ENCODE data around the gene MARCHF10.

Gene MARCHF10

DNA sequence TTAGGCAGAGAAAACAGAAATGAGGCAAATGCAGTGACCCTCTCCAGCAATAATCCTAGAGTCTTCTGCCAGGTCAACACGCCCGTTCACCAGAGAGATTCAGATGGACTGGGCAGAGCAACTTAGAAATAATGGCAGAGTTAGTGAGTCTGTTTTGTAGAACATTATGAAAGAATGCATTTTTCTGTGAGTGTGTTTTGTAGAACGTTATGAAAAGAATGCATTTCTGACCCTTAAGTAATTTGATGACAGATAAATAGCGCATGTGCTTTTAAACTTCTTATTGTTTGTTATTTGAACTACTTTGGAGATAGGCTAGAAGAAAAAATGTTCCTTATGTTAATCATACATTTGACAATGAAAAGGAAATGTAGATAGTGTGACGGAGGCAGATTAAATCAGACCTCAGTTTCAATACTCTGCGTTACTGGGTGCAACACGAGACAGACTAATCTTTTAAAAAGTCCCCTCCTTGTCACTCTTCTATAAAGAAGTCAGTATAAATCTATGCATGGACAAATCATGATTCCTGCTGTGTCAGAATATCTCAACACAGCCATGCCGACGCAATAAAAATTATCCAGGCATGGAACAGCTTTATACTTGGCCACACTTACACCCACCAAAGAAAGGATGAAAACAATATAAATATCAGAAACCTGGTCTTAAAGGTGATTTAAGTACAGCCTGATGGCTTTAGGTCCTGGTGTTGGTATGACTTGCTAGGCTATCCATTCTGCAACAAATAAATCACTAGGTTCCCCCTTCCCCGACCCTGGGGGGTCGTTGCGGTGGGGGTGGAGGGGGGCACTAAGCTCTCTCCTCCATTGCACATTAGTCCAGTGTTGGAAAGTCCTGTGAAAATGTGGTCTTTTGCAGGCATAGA, 47.8 kb downstream of the MARCHF10 start:
- H3K4me3 Mint-ChIP-seq = no peak overlapping the region
- H3K27ac Mint-ChIP-seq = no peak overlapping the region
- H3K36me3 Mint-ChIP-seq (ENCODE audit: low read depth) = no peaks in the 10 kb centered on the region
- H3K9me3 Mint-ChIP-seq = no peaks in the 10 kb centered on the region
- no peaks in the 10 kb centered on the region for H3K4me1 Mint-ChIP-seq (ENCODE audit: low read depth)
- peaks cover 13% of the 10 kb centered on the region for H3K27me3 Mint-ChIP-seq (ENCODE audit: low read depth)

DNA sequence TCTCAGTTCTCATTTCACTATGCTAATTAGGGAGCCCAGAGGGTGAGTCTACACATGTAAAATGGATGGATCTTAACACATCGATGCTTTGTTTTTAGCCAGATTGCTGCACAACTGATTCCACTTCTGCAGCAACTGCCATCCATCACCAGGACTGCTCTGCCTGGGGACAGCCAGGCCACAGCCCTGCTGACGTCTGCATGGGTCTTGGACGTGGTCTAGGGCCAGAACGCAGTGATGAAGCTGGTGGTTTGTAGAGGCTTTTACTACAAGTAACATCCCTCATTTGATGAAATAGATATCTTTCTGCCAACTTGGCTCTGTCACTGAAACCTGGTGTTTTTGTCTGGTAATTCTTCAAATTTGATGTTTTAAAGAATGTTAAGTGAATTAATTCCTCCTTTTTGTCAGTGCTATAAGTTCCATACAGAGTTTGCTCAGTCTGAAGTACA, 50.6 kb downstream of the MARCHF10 start:
- Mint-ChIP-seq H3K27me3 (ENCODE audit: low read depth) (peaks cover 13% of the 10 kb centered on the region), H3K36me3 (ENCODE audit: low read depth) (no peaks in the 10 kb centered on the region), H3K4me3 (no peak overlapping the region), H3K9me3 (no peaks in the 10 kb centered on the region), H3K4me1 (ENCODE audit: low read depth) (no peaks in the 10 kb centered on the region), H3K27ac (no peak overlapping the region)

DNA sequence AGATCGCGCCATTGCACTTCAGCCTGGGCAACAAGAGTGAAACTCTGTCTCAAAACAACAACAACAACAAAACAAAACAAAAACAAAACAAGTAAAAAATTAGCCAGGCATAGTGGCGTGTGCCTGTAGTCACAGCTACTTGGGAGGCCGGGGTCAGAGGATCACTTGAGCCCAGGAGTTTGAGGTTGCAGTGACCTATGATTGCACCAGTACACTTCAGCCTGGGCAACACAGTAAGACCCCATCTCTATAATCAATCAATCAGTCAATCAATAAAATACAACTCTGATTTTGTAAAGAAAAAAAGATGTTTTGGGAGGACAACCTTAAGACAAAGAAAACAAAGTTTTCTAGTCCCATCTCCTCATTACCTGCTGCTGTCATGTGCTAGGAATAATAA, 51.9 kb downstream of the MARCHF10 start:
- Mint-ChIP-seq H3K27me3 (ENCODE audit: low read depth) (peaks cover 13% of the 10 kb centered on the region), H3K9me3 (no peaks in the 10 kb centered on the region), H3K4me1 (ENCODE audit: low read depth) (no peaks in the 10 kb centered on the region), H3K27ac (no peak overlapping the region), H3K4me3 (no peak overlapping the region), H3K36me3 (ENCODE audit: low read depth) (no peaks in the 10 kb centered on the region)

DNA sequence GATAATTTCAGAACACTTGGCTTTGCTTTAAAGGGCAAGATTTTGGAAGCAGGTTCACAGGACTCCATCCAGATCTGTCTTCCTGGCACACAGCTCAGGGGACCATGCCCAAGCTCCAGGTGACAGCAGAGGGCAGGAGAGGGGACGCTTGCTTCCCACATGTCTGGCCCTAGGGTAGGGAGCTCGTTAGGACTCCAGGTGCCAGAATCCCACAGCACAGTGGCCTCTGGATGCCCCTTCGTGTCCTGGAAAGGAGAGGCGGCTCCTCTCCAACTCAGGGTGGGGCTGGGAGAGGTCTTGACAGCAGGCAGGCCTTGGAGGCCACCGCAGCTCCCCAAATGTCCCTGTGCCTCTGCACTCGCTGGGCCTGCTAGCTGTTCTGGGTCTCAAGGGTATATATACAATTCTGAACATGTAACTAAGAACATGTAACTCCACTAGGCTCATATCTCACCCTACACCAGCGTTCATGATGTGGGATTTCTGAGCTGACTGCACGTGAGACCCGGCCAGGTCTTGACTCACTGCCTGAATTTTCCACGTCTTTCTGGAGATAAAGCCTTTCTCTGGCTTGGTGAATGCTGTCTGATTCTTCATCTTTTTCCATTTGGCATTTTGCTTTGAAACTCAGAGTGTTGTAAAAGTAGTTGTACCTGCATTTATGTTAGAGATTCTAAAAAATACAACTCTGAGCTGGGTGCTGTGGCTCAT, 52.8 kb downstream of the MARCHF10 start:
- Mint-ChIP-seq H3K27me3 (ENCODE audit: low read depth) (peaks cover 8% of the 10 kb centered on the region), H3K9me3 (no peaks in the 10 kb centered on the region), H3K27ac (no peak overlapping the region), H3K4me3 (no peak overlapping the region), H3K4me1 (ENCODE audit: low read depth) (no peaks in the 10 kb centered on the region), H3K36me3 (ENCODE audit: low read depth) (no peaks in the 10 kb centered on the region)

DNA sequence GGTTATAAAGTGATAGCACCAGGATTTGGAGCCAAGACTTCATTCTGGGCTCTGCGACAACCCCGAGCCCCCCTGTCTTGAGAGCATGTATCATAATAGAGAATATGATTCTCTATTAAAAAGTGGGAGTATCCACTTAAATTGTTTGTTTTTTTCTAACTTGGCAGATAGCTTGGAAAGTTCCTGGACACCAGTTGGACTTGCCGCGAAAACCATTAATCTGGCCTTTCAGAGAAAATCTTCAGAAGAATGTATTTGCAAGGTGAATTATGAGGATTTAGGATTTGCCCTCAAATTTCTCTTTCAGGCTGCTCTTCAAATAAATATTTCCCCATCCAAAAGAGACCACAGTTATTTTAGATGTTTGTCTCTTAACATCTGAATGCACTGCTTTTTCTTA, 53.5 kb downstream of the MARCHF10 start:
- no peaks in the 10 kb centered on the region for H3K4me1 Mint-ChIP-seq (ENCODE audit: low read depth)
- no peaks in the 10 kb centered on the region for H3K36me3 Mint-ChIP-seq (ENCODE audit: low read depth)
- no peak overlapping the region for H3K4me3 Mint-ChIP-seq
- no peak overlapping the region for H3K27ac Mint-ChIP-seq
- peaks cover 8% of the 10 kb centered on the region for H3K27me3 Mint-ChIP-seq (ENCODE audit: low read depth)
- H3K9me3 Mint-ChIP-seq = no peaks in the 10 kb centered on the region

DNA sequence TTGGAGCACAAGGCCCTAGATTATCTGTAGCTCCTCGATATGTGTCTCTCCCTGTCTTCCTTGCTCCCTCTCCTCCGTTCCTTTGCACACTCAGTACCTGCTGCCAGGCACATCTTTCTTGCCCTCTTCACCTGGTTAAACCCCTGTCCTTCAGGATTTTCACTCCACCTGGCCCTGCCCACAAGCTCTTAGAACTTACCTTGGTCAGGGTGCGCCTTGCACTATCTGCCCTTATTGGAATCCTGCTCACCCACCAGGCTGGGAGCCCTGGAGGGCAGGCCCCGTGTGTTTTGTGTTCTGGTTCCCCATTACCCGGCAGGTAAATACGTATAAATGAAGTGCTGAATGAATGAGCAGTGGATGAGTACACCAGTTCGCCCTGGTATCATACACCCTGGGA, 54.6 kb downstream of the MARCHF10 start:
- Mint-ChIP-seq H3K4me1 (ENCODE audit: low read depth) (no peaks in the 10 kb centered on the region), H3K36me3 (ENCODE audit: low read depth) (no peaks in the 10 kb centered on the region), H3K9me3 (no peaks in the 10 kb centered on the region), H3K4me3 (no peak overlapping the region), H3K27me3 (ENCODE audit: low read depth) (peaks cover 3% of the 10 kb centered on the region), H3K27ac (no peak overlapping the region)

DNA sequence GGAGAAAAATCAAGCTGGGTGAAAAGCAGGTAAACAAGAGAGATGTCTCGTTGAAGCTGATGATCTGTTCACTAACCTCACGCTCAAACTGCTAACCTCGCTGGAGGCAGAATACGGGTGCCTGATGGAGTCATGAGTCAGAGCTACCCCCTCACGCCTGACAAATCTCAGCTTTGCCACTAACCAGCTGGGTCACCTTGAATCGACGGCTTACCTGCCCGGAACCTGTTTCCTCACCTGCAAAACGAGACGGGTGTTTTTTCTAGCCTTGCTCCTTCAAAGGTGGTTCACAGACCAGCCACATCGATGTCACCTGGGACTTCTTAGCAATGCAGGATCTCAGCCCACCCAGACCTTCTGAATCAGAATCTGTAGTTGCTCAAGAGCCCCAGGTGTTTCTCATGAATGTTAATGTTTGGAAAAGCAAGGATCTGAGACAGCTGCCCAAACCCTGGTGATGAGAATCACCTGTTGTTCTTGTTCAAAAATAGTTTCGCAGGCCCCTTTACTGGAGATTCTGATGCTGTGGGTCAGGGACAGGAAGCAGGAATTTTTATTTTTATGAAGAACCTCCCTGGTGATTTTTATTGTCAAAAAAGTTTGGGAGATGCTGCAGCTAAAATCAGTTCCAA, 56.9 kb downstream of the MARCHF10 start:
- no peaks in the 10 kb centered on the region for H3K4me1 Mint-ChIP-seq (ENCODE audit: low read depth)
- H3K4me3 Mint-ChIP-seq = no peak overlapping the region
- no peaks in the 10 kb centered on the region for H3K36me3 Mint-ChIP-seq (ENCODE audit: low read depth)
- H3K27me3 Mint-ChIP-seq (ENCODE audit: low read depth) = no peaks in the 10 kb centered on the region
- no peak overlapping the region for H3K27ac Mint-ChIP-seq
- no peaks in the 10 kb centered on the region for H3K9me3 Mint-ChIP-seq

DNA sequence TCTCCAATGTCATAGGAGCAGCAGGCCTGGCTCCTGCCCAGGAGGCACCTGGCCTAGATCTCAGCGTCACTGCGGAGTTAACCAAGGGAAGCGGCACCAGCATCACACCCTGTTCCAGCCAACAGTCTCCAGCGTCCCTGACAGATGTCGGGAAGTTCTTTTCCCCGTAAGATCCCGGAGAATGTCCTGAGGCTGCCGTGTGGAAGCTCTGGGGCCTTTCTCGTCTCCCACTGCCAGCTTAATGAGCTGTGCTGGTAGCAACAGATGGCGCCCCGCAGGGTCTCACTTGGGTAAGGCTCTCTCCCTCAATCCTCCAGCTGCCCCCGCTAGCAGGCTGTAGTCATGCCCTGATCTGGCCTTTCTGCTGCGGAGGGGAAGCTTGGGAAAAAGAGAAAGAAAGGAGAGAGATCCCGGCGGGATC, 57.5 kb downstream of the MARCHF10 start:
- Mint-ChIP-seq H3K4me1 (ENCODE audit: low read depth) (no peaks in the 10 kb centered on the region), H3K9me3 (no peaks in the 10 kb centered on the region), H3K27ac (no peak overlapping the region), H3K36me3 (ENCODE audit: low read depth) (no peaks in the 10 kb centered on the region), H3K4me3 (no peak overlapping the region), H3K27me3 (ENCODE audit: low read depth) (no peaks in the 10 kb centered on the region)

DNA sequence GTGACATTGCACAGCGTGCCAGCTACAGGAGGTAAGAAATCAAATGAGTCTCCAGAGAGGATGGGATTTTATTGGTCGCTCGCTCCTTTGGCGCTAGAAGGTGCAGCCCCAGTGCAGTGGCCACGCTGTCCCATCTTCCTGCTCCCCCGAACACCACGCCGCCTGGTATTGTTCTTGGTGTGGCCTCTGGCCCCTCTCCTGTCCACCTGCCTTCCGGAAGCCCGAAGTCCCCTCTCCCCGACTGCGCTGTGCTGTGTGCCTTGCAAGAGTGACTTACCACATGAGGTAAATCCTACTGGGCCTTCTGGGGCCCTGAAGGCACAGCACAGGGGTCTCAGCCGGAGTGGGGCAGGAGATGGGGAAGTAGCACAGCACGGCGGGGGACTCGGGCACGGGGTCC, 58.2 kb downstream of the MARCHF10 start:
- no peaks in the 10 kb centered on the region for H3K36me3 Mint-ChIP-seq (ENCODE audit: low read depth)
- H3K9me3 Mint-ChIP-seq = no peaks in the 10 kb centered on the region
- no peak overlapping the region for H3K4me3 Mint-ChIP-seq
- no peaks in the 10 kb centered on the region for H3K27me3 Mint-ChIP-seq (ENCODE audit: low read depth)
- no peak overlapping the region for H3K27ac Mint-ChIP-seq
- H3K4me1 Mint-ChIP-seq (ENCODE audit: low read depth) = no peaks in the 10 kb centered on the region

DNA sequence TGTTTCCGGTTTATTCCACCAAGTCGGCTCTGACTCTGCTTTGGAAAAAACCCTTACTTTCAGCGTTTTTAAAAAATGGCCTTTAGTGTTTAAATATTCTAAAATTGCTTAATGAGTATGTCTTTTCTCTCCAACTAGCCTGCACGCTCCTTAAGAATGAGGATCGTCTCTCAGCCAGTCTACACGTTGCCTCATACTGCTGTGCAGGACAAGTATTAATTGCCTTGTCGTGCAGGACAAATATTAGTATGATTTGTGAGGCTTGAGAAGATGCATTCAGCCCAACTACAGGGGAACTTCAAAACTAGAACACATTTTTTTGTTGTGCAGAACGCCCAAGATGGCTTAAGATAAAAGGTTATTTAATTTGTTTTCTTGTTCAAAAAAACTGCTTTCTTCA, 61.2 kb downstream of the MARCHF10 start:
- H3K4me1 Mint-ChIP-seq (ENCODE audit: low read depth) = no peaks in the 10 kb centered on the region
- H3K9me3 Mint-ChIP-seq = no peaks in the 10 kb centered on the region
- H3K27me3 Mint-ChIP-seq (ENCODE audit: low read depth) = no peaks in the 10 kb centered on the region
- H3K27ac Mint-ChIP-seq = no peak overlapping the region
- no peaks in the 10 kb centered on the region for H3K36me3 Mint-ChIP-seq (ENCODE audit: low read depth)
- no peak overlapping the region for H3K4me3 Mint-ChIP-seq

DNA sequence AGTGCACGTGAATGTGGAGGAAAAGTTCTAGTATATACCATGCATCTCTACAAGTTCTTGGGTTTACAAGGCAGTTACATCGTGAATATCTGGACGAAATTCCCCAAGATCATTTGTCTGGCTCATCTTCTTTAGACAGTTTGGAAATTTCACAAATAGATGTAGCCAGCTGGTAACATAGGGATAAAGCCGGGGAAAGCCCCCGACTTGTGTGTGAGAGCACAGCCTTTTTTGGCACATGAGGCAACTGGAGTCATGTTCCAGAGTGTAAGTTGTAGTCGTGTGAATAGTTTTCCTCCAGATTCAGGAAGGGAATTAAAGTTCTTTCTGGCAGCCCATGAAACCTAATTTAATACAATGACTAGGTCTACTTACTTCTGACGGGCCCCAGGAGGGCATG, 62.3 kb downstream of the MARCHF10 start:
- Mint-ChIP-seq H3K27me3 (ENCODE audit: low read depth) (peaks cover 3% of the 10 kb centered on the region), H3K27ac (no peak overlapping the region), H3K36me3 (ENCODE audit: low read depth) (no peaks in the 10 kb centered on the region), H3K9me3 (no peaks in the 10 kb centered on the region), H3K4me3 (no peak overlapping the region), H3K4me1 (ENCODE audit: low read depth) (no peaks in the 10 kb centered on the region)

DNA sequence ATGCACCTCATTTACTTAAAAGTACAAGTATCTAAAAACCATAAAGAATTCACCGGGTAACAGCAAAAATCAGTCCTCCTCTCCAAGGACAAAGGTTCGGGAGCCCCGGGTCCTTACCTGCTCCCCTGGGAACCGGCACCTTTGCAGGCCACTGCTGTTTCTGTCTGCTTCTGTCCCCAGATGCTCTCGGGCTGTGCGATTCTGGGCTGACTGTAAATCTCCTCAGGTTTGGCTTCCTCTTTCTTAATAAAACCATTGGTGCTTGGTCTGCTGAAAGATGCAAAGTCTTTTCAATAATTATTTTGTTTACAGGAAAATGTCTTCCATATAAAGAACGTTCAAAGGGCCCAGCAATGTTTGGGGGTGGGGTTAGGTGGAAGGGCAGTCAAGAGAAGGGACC, 63.9 kb downstream of the MARCHF10 start:
- Mint-ChIP-seq H3K27me3 (ENCODE audit: low read depth) (peaks cover 3% of the 10 kb centered on the region), H3K27ac (no peak overlapping the region), H3K4me1 (ENCODE audit: low read depth) (no peaks in the 10 kb centered on the region), H3K4me3 (no peak overlapping the region), H3K36me3 (ENCODE audit: low read depth) (no peaks in the 10 kb centered on the region), H3K9me3 (no peaks in the 10 kb centered on the region)

DNA sequence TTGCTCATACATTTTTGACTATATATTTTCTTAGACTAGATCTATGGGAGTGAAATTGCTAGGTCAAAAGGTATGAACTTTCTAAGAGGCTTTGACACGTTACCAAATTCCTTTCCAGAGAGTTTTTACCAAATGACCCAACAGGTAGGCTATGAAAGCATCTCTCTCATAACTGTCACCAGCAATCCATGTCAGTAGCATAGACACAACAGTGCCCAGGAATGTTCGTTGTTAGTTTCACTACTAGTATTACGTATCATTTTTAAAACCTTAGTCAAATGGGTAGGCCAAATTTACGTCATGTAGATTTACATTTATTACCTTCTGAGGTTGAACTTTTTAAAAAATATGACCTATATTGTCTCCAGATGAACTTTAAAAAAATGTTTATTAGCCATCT, 66.8 kb downstream of the MARCHF10 start:
- peaks cover 9% of the 10 kb centered on the region for H3K27me3 Mint-ChIP-seq (ENCODE audit: low read depth)

DNA sequence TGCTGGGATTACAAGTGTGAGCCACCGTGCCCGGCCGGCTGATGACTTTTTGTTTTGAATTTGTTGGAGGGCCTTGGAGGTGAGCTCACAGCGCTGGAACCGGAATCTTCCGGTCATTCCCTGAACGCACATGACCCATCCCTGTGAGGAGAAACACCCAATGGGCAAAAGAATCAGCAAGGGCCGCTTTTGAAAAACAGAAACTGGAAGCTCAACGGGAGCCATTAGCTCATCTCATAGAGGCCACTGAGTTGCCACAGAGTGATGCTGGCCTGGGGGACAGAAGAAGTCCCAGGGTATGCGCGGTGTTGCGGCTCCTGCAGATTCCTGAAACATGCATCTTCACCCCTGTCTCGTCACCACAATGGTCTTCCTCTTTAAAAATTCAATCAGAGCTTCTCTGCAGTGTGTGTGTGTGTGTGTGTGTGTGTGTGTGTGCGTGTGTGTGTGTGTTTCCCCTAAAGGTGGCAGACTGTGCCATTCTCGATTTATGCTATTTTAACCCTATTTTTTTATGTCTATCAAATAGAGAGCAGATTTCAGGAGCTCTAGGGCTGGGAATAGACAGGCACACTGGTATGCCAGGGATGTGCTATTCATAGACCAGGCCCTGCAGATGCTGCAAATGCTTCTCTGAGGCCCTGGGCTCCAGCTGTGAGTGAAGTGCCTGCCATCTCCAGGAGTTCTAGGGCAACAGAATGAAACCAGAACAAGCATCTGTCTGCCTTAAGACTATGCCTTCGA, 68.3 kb downstream of the MARCHF10 start:
- Mint-ChIP-seq H3K27ac (no peak overlapping the region), H3K27me3 (ENCODE audit: low read depth) (peaks cover 19% of the 10 kb centered on the region), H3K4me1 (ENCODE audit: low read depth) (no peaks in the 10 kb centered on the region), H3K36me3 (ENCODE audit: low read depth) (no peaks in the 10 kb centered on the region), H3K9me3 (no peaks in the 10 kb centered on the region), H3K4me3 (no peak overlapping the region)

More for the DNA sequence above, 66.8 kb downstream of the MARCHF10 start:
- no peak overlapping the region for H3K27ac Mint-ChIP-seq
- no peaks in the 10 kb centered on the region for H3K4me1 Mint-ChIP-seq (ENCODE audit: low read depth)
- no peaks in the 10 kb centered on the region for H3K36me3 Mint-ChIP-seq (ENCODE audit: low read depth)
- H3K4me3 Mint-ChIP-seq = no peak overlapping the region
- no peaks in the 10 kb centered on the region for H3K9me3 Mint-ChIP-seq

Measured in T-helper 1 cell treated with Interleukin-12 subunit alpha and Interleukin-12 subunit beta and Interleukin-4 antibody, amounts not matched to agents 30 μg/mL and 1 μg/mL, for 36 hours (primary cell).